ENCODE results near the gene TGFBR3.

DNA sequence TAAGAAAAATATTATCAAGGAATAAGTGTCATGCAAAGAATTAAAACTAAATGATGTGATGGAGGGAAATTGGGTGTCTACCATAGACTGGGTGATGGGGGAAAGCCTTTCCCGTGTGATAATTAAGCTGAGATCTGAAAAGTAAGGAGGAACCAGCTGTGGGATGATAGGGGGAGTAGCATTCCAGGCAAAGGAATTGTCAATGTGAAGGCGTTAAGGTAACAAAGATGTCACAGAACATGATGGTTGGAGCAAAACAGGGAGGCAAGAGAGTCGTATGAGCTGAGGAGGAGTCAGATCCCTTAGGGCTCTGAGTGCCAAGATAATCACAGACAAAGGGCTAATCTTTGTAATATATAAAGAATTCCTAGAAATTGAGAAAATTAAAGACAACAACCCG, 215.2 kb downstream of the TGFBR3 start:
- TF ChIP-seq CTCF (IDR thresholded peaks at IDR 0.05 in 8 of 11, conservative IDR thresholded peaks at IDR 0.05 in 3 of 11) (no peak), POLR2A (IDR thresholded peaks at IDR 0.05) (no peak)
